Muscle of leg (tissue), 11 donors: ENCODE results near the gene FMO1. TPM values are rescaled to one million over a fixed set of nuclear protein-coding genes. Genes with fewer than 3 reads are reported as not detected.
A peak's percentile ranks its signal among the peaks of the same experiment; 100 is the strongest.

Source experiments
- DNase-seq: peaks from one replicate; pipeline ENCODE4 v3.0.0; 2013
- H3K27ac ChIP-seq: one replicate; pipeline ENCODE4 v1.5.1; 2013; ENCODE audit warnings: mild to moderate bottlenecking, low read length, control low read depth
- H3K27me3 ChIP-seq: one replicate; pipeline ENCODE4 v1.6.1; 2013; ENCODE audit warnings: low read length; ENCODE audit not compliant: control insufficient read depth, insufficient read depth
- H3K36me3 ChIP-seq: one replicate; pipeline ENCODE4 v1.6.1; 2013; ENCODE audit warnings: low read length; ENCODE audit not compliant: control insufficient read depth, insufficient read depth
- H3K4me1 ChIP-seq: one replicate; pipeline ENCODE4 v1.6.1; 2013; ENCODE audit warnings: low read length; ENCODE audit not compliant: control insufficient read depth, insufficient read depth
- H3K4me3 ChIP-seq: one replicate; pipeline ENCODE4 v1.5.1; 2013; ENCODE audit warnings: low read length, control low read depth
- H3K9me3 ChIP-seq: replicated peaks from 2 replicates; pipeline ENCODE4 v1.6.1; 2013; ENCODE audit warnings: low read depth, low read length; ENCODE audit not compliant: control insufficient read depth
- WGBS: methylation state at CpG from one replicate; pipeline ENCODE4 v1.1.5; 2013; ENCODE audit warnings: missing lambda C conversion rate; ENCODE audit not compliant: insufficient coverage; 5-methylcytosine and 5-hydroxymethylcytosine counted together
- polyA plus RNA-seq, 8 donors: library from polyadenylated mRNA; unstranded; fragments of 120-200 nt; gene quantifications; one replicate each; pipeline versions ENCODE4 v1.2.1 to v1.2.3, GENCODE V29; 2013; ENCODE audit warnings: inconsistent platforms in 1 of 8, low replicate concordance in 1 of 8; ENCODE audit not compliant: insufficient read length in 8 of 8, insufficient read depth in 1 of 8
- total RNA-seq: library from RNA; stranded (reverse); fragments of 120-200 nt; gene quantifications from one replicate; pipeline ENCODE4 v1.2.4, GENCODE V29; 2013

Gene FMO1
- total and polyA plus RNA-seq, 9 donors = 2.6 to 10.1 (median 7.5) TPM

GRCh38 chr1:171252482-171252881, 4.2 kb downstream of the FMO1 start:
- H3K27me3 ChIP-seq = peaks cover 9% of the 10 kb centered on the region
- DNase-seq = peak; percentile 78
- 65% methylated on average over 3 of the region's 5 CpGs for WGBS

GRCh38 chr1:171254859-171255258, 6.6 kb downstream of the FMO1 start:
- Histone ChIP-seq H3K27me3 (peaks cover 6% of the 10 kb centered on the region), H3K9me3 (no peaks in the 10 kb centered on the region), H3K4me1 (peaks cover 36% of the 10 kb centered on the region), H3K4me3 (no peak overlapping the region), H3K36me3 (no peaks in the 10 kb centered on the region), H3K27ac (no peak overlapping the region)
- WGBS = no CpG with 5 or more reads among the region's 4 CpGs
- no peak for DNase-seq

More at GRCh38 chr1:171252482-171252881, 4.2 kb downstream of the FMO1 start:
- no peaks in the 10 kb centered on the region for H3K9me3 ChIP-seq
- no peak overlapping the region for H3K4me3 ChIP-seq
- H3K36me3 ChIP-seq = no peaks in the 10 kb centered on the region
- H3K4me1 ChIP-seq = peaks cover 14% of the 10 kb centered on the region
- H3K27ac ChIP-seq = no peak overlapping the region

- DNase-seq = peak; percentile 51
- 14% methylated on average over 4 of the region's 8 CpGs for WGBS
These were observed 8.8 kb downstream of the FMO1 start for GRCh38 chr1:171256940-171257606.

DNA sequence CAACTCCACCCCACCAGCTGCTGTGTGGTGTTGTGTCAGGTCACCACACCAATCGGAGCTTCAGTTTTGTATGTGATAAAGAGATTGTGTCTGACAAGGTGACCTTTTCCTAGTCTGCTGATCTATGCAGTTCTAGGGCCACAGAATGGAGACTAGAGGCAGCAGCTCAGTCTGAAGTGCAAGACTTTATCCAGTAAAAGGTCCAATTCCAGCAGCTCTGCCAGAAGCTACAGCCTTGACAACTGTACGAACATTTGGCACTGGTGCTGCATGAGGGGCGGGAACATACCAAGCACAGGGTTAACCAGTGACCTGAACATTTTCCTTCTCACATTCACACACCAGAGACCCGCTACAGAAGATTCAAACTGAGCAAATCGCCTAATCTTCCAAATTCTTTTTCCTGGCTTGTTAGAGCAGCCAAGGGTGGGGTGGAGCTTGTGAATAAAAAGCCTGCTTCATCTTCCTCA, 9.3 kb downstream of the FMO1 start:
- DNase-seq = peak; percentile 86
- 60% methylated on average over 3 of the region's 5 CpGs for WGBS
- Histone ChIP-seq H3K27me3 (no peaks in the 10 kb centered on the region), H3K4me1 (peaks cover 32% of the 10 kb centered on the region), H3K36me3 (no peaks in the 10 kb centered on the region), H3K27ac (peak overlapping the region; percentile 43), H3K4me3 (no peak overlapping the region), H3K9me3 (no peaks in the 10 kb centered on the region)

More at GRCh38 chr1:171256940-171257606, 8.8 kb downstream of the FMO1 start:
- Histone ChIP-seq H3K27ac (peak overlapping the region; percentile 43), H3K36me3 (no peaks in the 10 kb centered on the region), H3K4me3 (no peak overlapping the region), H3K27me3 (peaks cover 5% of the 10 kb centered on the region), H3K4me1 (peaks cover 37% of the 10 kb centered on the region), H3K9me3 (no peaks in the 10 kb centered on the region)

GRCh38 chr1:171258429-171258828, 10.1 kb downstream of the FMO1 start:
- peak overlapping the region; percentile 68 for H3K27ac ChIP-seq
- no peaks in the 10 kb centered on the region for H3K27me3 ChIP-seq
- no peaks in the 10 kb centered on the region for H3K36me3 ChIP-seq
- peak; percentile 33 for DNase-seq
- H3K9me3 ChIP-seq = no peaks in the 10 kb centered on the region
- WGBS = 33% methylated on average over 3 of the region's 3 CpGs
- peak overlapping the region; percentile 4 for H3K4me3 ChIP-seq
- peaks cover 34% of the 10 kb centered on the region for H3K4me1 ChIP-seq

GRCh38 chr1:171258943-171259342, 10.6 kb downstream of the FMO1 start:
- Histone ChIP-seq H3K4me3 (peak overlapping the region; percentile 4), H3K36me3 (no peaks in the 10 kb centered on the region), H3K27ac (peak overlapping the region; percentile 68), H3K27me3 (no peaks in the 10 kb centered on the region), H3K9me3 (no peaks in the 10 kb centered on the region), H3K4me1 (peaks cover 38% of the 10 kb centered on the region)
- DNase-seq = peak; percentile 29
- 13% methylated on average over 2 of the region's 2 CpGs for WGBS

GRCh38 chr1:171261336-171261735, 13.0 kb downstream of the FMO1 start:
- Histone ChIP-seq H3K9me3 (no peaks in the 10 kb centered on the region), H3K4me3 (no peak overlapping the region), H3K4me1 (peaks cover 39% of the 10 kb centered on the region), H3K27ac (no peak overlapping the region), H3K36me3 (no peaks in the 10 kb centered on the region), H3K27me3 (no peaks in the 10 kb centered on the region)
- DNase-seq = no peak
- no CpG with 5 or more reads among the region's 4 CpGs for WGBS

DNA sequence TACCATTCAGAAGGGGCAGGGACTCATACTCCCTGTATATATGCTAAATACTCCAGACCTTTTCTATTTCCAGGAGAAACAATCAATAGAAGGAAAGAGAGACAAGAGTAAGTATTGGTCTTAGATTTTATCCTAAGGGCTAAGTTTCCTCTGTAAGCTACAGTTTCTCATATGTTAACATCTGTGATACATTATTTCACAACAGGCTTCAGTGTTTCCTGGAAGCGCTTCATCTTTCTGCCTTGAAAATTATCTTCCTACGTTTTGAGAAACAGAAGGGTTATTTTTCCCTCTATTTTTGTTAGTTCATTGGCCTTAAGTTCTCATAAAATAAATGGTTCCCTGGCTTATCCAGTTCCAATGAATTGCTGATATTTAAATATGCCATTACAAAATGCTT, 15.6 kb downstream of the FMO1 start:
- Histone ChIP-seq H3K4me3 (no peak overlapping the region), H3K36me3 (no peaks in the 10 kb centered on the region), H3K27me3 (no peaks in the 10 kb centered on the region), H3K4me1 (peaks cover 24% of the 10 kb centered on the region), H3K27ac (peak overlapping the region; percentile 73), H3K9me3 (no peaks in the 10 kb centered on the region)
- no CpG with 5 or more reads among the region's 2 CpGs for WGBS
- DNase-seq = peak; percentile 96

GRCh38 chr1:171265686-171266085, 17.4 kb downstream of the FMO1 start:
- no peak for DNase-seq
- Histone ChIP-seq H3K9me3 (no peaks in the 10 kb centered on the region), H3K4me3 (no peak overlapping the region), H3K36me3 (no peaks in the 10 kb centered on the region), H3K27me3 (no peaks in the 10 kb centered on the region), H3K27ac (no peak overlapping the region), H3K4me1 (peaks cover 16% of the 10 kb centered on the region)
- WGBS = no CpG with 5 or more reads among the region's 2 CpGs

DNA sequence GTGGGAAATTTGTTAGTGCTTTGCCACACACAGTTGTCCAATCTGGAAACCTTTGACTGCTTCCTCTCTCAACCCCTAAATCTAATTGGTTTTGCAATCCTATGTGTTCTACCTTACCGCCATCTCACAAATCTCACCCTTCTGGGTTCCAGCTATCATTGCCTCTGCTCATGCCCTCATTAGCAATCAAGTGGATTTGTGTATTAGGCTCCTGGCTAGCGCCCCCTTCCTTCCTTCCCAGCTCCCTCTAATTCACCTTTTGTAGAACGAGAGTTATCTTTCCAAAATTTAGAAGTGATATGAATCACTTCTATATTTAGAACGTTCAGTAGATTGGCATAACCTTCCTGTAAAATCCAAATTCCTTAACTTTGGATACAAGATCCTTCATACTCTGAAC, 18.6 kb downstream of the FMO1 start:
- Histone ChIP-seq H3K4me3 (no peak overlapping the region), H3K27me3 (no peaks in the 10 kb centered on the region), H3K9me3 (no peaks in the 10 kb centered on the region), H3K36me3 (no peaks in the 10 kb centered on the region), H3K4me1 (peaks cover 13% of the 10 kb centered on the region), H3K27ac (peak overlapping the region; percentile 59)
- DNase-seq = no peak
- no CpG with 5 or more reads among the region's 4 CpGs for WGBS
